ENCODE results near the gene MRAS. TPM values are rescaled to one million over a fixed set of nuclear protein-coding genes. Genes with fewer than 3 reads are reported as not detected.

MRAS gene
- total and polyA plus RNA-seq, 2 donors from 2014 or later, result 30.9 to 106 TPM

DNA sequence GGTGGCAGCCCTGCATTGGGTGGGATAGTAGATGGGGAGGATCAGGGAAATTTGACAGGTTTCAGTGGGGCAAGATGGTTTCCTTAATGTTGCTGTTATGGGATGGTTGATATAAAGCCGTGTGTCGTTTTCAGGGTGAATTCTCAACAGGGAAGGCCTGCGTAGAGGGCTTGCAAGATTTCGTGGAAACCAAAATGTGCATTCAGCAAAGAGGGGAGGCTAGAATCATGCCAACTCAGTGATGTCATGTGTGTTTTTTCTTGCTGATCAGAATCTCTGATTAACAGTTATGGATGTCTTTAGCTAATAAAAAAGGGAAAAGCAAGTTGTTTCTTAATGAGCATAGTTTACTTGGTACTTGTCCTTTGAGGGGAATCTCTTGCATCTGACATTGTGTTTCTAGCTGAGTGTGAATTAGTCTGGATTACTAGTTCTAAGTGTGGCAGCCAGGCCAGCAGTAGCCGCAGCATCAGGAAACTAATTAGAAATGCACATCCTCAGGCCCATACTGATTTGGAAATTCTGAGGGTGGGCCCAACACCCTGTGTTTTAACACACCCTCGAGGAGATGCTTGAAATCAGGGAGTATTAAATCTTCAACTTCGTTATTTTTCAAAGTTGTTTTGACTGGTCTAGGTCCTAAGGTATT lies 24.8 kb downstream of the MRAS start:
- FAIRE-seq (no peak), DNase-seq (peak in 1 of 5 donors; percentile 2)
- H3K27me3 ChIP-seq (ENCODE audit: control insufficient read depth, insufficient read depth, low read length), result no peaks in the 10 kb centered on the region
- H3K4me1 ChIP-seq (ENCODE audit: control insufficient read depth in 2 of 3, insufficient read depth in 2 of 3, low read depth in 1 of 3, low read length in 3 of 3), result peaks cover 0 to 4% (median 0%) of the 10 kb centered on the region in 3 donors
- H3K9ac ChIP-seq (ENCODE audit: low read length in 3 of 3), result no peak overlapping the region
- no peaks in the 10 kb centered on the region for H3K9me3 ChIP-seq (ENCODE audit: control insufficient read depth in 2 of 3, insufficient read depth in 1 of 3, low read length in 3 of 3)
- H3K36me3 ChIP-seq (ENCODE audit: control insufficient read depth in 2 of 3, insufficient read depth in 3 of 3, low read length in 3 of 3), result no peaks in the 10 kb centered on the region
- H3K27ac ChIP-seq (ENCODE audit: low read depth in 2 of 2, low read length in 2 of 2), result no peak overlapping the region
- no peak overlapping the region for H3K4me3 ChIP-seq (ENCODE audit: low read length in 3 of 3)
- intact Hi-C loops (cut with DNase I), result no loop called here
- TF ChIP-seq, protein P1, sequence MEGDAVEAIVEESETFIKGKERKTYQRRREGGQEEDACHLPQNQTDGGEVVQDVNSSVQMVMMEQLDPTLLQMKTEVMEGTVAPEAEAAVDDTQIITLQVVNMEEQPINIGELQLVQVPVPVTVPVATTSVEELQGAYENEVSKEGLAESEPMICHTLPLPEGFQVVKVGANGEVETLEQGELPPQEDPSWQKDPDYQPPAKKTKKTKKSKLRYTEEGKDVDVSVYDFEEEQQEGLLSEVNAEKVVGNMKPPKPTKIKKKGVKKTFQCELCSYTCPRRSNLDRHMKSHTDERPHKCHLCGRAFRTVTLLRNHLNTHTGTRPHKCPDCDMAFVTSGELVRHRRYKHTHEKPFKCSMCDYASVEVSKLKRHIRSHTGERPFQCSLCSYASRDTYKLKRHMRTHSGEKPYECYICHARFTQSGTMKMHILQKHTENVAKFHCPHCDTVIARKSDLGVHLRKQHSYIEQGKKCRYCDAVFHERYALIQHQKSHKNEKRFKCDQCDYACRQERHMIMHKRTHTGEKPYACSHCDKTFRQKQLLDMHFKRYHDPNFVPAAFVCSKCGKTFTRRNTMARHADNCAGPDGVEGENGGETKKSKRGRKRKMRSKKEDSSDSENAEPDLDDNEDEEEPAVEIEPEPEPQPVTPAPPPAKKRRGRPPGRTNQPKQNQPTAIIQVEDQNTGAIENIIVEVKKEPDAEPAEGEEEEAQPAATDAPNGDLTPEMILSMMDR (IDR thresholded peaks at IDR 0.05; ENCODE audit: borderline replicate concordance, extremely low read depth, insufficient read depth), result no peak

DNA sequence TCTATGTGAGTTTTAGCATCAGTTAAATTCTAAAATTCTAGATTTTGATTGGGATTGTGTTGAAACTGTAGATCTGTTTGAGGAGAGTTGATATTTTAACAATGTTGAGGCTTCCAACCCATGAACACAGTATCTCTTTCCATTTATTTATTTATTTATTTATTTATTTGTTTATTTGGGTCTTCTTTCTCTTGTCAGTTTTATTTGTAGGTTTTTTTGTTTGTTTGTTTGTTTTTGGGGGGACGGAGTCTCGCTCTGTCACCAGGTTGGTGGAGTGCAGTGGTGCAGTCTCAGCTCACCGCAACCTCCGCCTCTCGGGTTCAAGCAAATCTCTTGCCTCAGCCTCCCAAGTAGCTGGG lies 25.3 kb downstream of the MRAS start:
- no peak for DNase-seq
- FAIRE-seq, result no peak

DNA sequence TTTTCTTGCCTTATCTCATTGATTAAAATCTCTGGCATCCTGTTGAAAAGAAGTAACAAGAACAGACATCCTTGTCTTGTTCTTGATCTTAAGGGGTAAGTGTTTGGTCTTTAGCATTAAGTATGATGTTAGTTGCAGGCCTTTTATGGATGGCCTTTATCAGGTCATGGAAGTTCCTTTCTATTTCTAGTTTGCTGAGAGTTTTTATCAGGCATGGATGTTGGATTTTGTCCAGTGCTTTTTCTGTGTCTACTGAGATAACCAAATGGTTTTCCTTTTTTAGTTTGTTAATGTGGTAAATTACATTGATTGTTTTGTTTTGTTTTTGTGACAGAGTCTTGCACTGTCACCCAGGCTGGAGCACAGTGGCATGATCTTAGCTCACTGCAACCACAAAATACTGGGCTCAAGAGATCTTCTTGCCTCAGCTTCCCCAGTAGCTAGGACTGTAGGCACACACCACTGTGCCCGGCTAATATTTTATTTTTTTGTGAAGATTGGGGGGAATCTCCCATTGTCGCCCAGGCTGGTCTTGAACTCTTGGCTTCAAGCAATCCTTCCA lies 26.3 kb downstream of the MRAS start:
- FAIRE-seq, result no peak
- no peaks in the 10 kb centered on the region for H3K9me3 ChIP-seq (ENCODE audit: control insufficient read depth in 2 of 3, insufficient read depth in 1 of 3, low read length in 3 of 3)
- TF ChIP-seq, protein P1 (IDR thresholded peaks at IDR 0.05; ENCODE audit: borderline replicate concordance, extremely low read depth, insufficient read depth), result no peak
- no peak overlapping the region for H3K4me3 ChIP-seq (ENCODE audit: low read length in 3 of 3)
- intact Hi-C loops (cut with DNase I), result no loop called here
- no peaks in the 10 kb centered on the region for H3K36me3 ChIP-seq (ENCODE audit: control insufficient read depth in 2 of 3, insufficient read depth in 3 of 3, low read length in 3 of 3)
- no peak overlapping the region for H3K27ac ChIP-seq (ENCODE audit: low read depth in 2 of 2, low read length in 2 of 2)
- DNase-seq, result peak in 1 of 5 donors; percentile 4
- no peaks in the 10 kb centered on the region for H3K4me1 ChIP-seq (ENCODE audit: control insufficient read depth in 2 of 3, insufficient read depth in 2 of 3, low read depth in 1 of 3, low read length in 3 of 3)
- no peaks in the 10 kb centered on the region for H3K27me3 ChIP-seq (ENCODE audit: control insufficient read depth, insufficient read depth, low read length)
- no peak overlapping the region for H3K9ac ChIP-seq (ENCODE audit: low read length in 3 of 3)

More for the DNA sequence above, 25.3 kb downstream of the MRAS start:
- H3K9me3 ChIP-seq (ENCODE audit: control insufficient read depth in 2 of 3, insufficient read depth in 1 of 3, low read length in 3 of 3), result no peaks in the 10 kb centered on the region
- no peaks in the 10 kb centered on the region for H3K27me3 ChIP-seq (ENCODE audit: control insufficient read depth, insufficient read depth, low read length)
- TF ChIP-seq, protein P1 (IDR thresholded peaks at IDR 0.05; ENCODE audit: borderline replicate concordance, extremely low read depth, insufficient read depth), result no peak
- no peak overlapping the region for H3K4me3 ChIP-seq (ENCODE audit: low read length in 3 of 3)
- no peak overlapping the region for H3K9ac ChIP-seq (ENCODE audit: low read length in 3 of 3)
- intact Hi-C loops (cut with DNase I), result no loop called here
- peaks cover 0 to 2% (median 0%) of the 10 kb centered on the region in 3 donors for H3K4me1 ChIP-seq (ENCODE audit: control insufficient read depth in 2 of 3, insufficient read depth in 2 of 3, low read depth in 1 of 3, low read length in 3 of 3)
- no peak overlapping the region for H3K27ac ChIP-seq (ENCODE audit: low read depth in 2 of 2, low read length in 2 of 2)
- H3K36me3 ChIP-seq (ENCODE audit: control insufficient read depth in 2 of 3, insufficient read depth in 3 of 3, low read length in 3 of 3), result no peaks in the 10 kb centered on the region
